Spleen (tissue), 11 donors: Measurements from ENCODE around the gene CYB561D1. TPM values are rescaled to one million over a fixed set of nuclear protein-coding genes. Genes with fewer than 3 reads are reported as not detected.

ENCODE experiments used
- DNase-seq: peaks from one replicate; pipeline ENCODE4 v3.0.0-alpha.2; 2020
- H3K27ac ChIP-seq, 8 donors: fragments of 200-600 bp; sonication (generic) in 7 of 8; 1 replicate in 4 of 8; 2 replicates in 4 of 8; pipeline versions ENCODE4 v1.5.0 to v1.8.0; 2016 to 2021; ENCODE audit warnings: inconsistent platforms in 4 of 8, mild to moderate bottlenecking in 4 of 8, moderate library complexity in 1 of 8
- H3K27me3 ChIP-seq, 7 donors: fragments of 200-600 bp; sonication (generic) in 6 of 7; replicated peaks in 1 of 7; 1 replicate in 4 of 7; 2 replicates in 3 of 7; pipeline versions ENCODE4 v1.5.0 to v1.8.0; 2016 to 2021; ENCODE audit warnings: inconsistent platforms in 3 of 7, mild to moderate bottlenecking in 1 of 7
- H3K36me3 ChIP-seq, 6 donors: fragments of 200-600 bp; sonication (generic) in 5 of 6; 1 replicate in 4 of 6; 2 replicates in 2 of 6; pipeline versions ENCODE4 v1.5.0 to v1.8.0; 2016 to 2021; ENCODE audit warnings: inconsistent platforms in 2 of 6
- H3K4me1 ChIP-seq, 6 donors: fragments of 200-600 bp; sonication (generic) in 5 of 6; 1 replicate in 3 of 6; 2 replicates in 3 of 6; pipeline versions ENCODE4 v1.5.0 to v1.8.0; 2016 to 2021; ENCODE audit warnings: inconsistent platforms in 3 of 6
- H3K4me3 ChIP-seq, 8 donors: fragments of 200-600 bp; sonication (generic) in 7 of 8; 1 replicate in 4 of 8; 2 replicates in 4 of 8; pipeline versions ENCODE4 v1.5.0 to v1.8.0; 2016 to 2021; ENCODE audit warnings: inconsistent platforms in 4 of 8, mild to moderate bottlenecking in 4 of 8, moderate library complexity in 2 of 8
- H3K9me3 ChIP-seq, 8 donors: fragments of 200-600 bp; sonication (generic) in 7 of 8; 1 replicate in 4 of 8; 2 replicates in 4 of 8; pipeline versions ENCODE4 v1.5.0 to v1.8.0; 2016 to 2021; ENCODE audit warnings: inconsistent platforms in 4 of 8
- POLR2A ChIP-seq, 3 donors: fragments of 450-650 bp; IDR thresholded peaks; one replicate each; pipeline ENCODE4 v1.5.1; 2017; ENCODE audit warnings: antibody characterized with exemption in 3 of 3, mild to moderate bottlenecking in 1 of 3
- POLR2AphosphoS5 ChIP-seq, 3 donors: sonication (generic); formaldehyde crosslinking; IDR thresholded peaks; one replicate each; pipeline ENCODE4 v1.5.1; 2017; ENCODE audit warnings: antibody characterized with exemption in 3 of 3
- WGBS, 5 donors: extraction: QIAGEN DNeasy Blood & Tissue Kit in 3 of 5; methylation state at CpG; one replicate each; pipeline versions ENCODE4 v1.1.5 to v1.1.7; 2013 to 2018; 5-methylcytosine and 5-hydroxymethylcytosine counted together
- intact Hi-C: fragments of 100-400 bp; cut with DNase I; formaldehyde crosslinking; loops from one replicate; pipeline ENCODE4 v1.15.0; 2023; ENCODE audit warnings: low total_unique reads
- polyA plus RNA-seq, 3 donors: library from polyadenylated mRNA; stranded (reverse); fragments of 200-250 nt; gene quantifications; one replicate each; pipeline ENCODE4 v1.2.1, GENCODE V29; 2013
- total RNA-seq, 7 donors: library from RNA; depleted of rRNA in 3 of 7; stranded (reverse); fragments of >200 nt in 3 of 7; fragmentation: NEBNext Ultra II Directional in 4 of 7; extraction: Animal tissue kit (Norgen Biotek cat#: 25700) in 4 of 7; gene quantifications; one replicate each; pipeline versions ENCODE4 v1.1.0 to v1.2.1, GENCODE V29; 2016 to 2021
- TF ChIP-seq, protein P1 (sequence below), 11 experiments: fragments of 200-600 bp in 7 of 11; fragments of 450-650 bp in 4 of 11; sonication (generic) in 4 of 11; IDR thresholded peaks in 8 of 11; conservative IDR thresholded peaks in 3 of 11; 1 replicate in 7 of 11; 2 replicates in 4 of 11; pipeline versions ENCODE4 v1.4.0 to v1.8.0; 2016 to 2021; ENCODE audit warnings: antibody characterized with exemption in 11 of 11, inconsistent platforms in 4 of 11, mild to moderate bottlenecking in 1 of 11
- donor health status: healthy with polysubstance abuse.
- donor health status: DM: no; HTN: no; CAD: no; lungs with moderate emphysema.
- donor health status: DM: no; HTN: no; CAD: no.
- donor health status: Bipolar disorder and iron deficiency.
- donor health status: healthy.
- donor health status: DM: no; HTN: no; CAD: no.
- donor health status: DM: yes; HTN: yes; CAD: no.

Gene CYB561D1
- total and polyA plus RNA-seq, 10 donors = 4.5 to 17.6 (median 11.9) TPM

DNA sequence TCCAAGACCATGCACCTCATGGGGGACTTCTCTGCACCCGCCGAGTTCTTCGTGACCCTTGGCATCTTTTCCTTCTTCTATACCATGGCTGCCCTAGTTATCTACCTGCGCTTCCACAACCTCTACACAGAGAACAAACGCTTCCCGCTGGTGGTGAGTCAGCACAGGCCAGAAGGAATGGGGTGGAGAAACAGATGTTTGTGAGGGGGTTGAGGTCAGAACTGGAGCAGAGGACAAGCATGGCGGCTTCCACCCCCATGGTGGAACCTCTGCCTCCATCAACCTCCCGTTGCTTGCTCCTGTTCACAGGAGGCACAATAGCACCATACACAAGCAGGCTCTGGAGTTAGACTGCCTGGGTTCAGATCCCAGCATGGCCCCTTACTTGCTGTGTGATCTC is 17.1 kb upstream of the CYB561D1 start:
- Histone ChIP-seq H3K27ac (no peak overlapping the region), H3K27me3 (peaks cover 0 to 54% (median 0%) of the 10 kb centered on the region in 7 donors), H3K9me3 (no peaks in the 10 kb centered on the region), H3K4me1 (no peaks in the 10 kb centered on the region), H3K4me3 (no peak overlapping the region), H3K36me3 (no peaks in the 10 kb centered on the region)
- 88 to 93% (median 90%) methylated on average over 8 of the region's 8 CpGs for WGBS, 5 donors
- no peak for DNase-seq
- TF ChIP-seq, protein P1, sequence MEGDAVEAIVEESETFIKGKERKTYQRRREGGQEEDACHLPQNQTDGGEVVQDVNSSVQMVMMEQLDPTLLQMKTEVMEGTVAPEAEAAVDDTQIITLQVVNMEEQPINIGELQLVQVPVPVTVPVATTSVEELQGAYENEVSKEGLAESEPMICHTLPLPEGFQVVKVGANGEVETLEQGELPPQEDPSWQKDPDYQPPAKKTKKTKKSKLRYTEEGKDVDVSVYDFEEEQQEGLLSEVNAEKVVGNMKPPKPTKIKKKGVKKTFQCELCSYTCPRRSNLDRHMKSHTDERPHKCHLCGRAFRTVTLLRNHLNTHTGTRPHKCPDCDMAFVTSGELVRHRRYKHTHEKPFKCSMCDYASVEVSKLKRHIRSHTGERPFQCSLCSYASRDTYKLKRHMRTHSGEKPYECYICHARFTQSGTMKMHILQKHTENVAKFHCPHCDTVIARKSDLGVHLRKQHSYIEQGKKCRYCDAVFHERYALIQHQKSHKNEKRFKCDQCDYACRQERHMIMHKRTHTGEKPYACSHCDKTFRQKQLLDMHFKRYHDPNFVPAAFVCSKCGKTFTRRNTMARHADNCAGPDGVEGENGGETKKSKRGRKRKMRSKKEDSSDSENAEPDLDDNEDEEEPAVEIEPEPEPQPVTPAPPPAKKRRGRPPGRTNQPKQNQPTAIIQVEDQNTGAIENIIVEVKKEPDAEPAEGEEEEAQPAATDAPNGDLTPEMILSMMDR (IDR thresholded peaks at IDR 0.05 in 8 of 11, conservative IDR thresholded peaks at IDR 0.05 in 3 of 11) = no peak
- no peak for TF ChIP-seq POLR2A (IDR thresholded peaks at IDR 0.05)
- no peak for TF ChIP-seq POLR2AphosphoS5 (IDR thresholded peaks at IDR 0.05)
- intact Hi-C loops = no loop called here

DNA sequence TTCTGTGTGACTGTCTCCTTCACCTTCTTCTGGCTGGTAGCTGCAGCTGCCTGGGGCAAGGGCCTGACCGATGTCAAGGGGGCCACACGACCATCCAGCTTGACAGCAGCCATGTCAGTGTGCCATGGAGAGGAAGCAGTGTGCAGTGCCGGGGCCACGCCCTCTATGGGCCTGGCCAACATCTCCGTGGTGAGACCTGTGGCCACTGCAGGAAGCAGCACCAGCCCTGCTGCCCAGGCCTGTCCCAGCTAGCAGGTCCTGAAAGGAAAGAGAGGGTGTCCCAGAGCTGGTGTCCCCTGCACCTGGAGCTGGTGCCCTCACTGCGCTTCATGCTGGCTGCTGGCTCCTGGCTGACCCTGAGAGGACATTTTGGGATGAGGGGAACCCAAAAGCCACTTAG is 16.1 kb upstream of the CYB561D1 start:
- H3K36me3 ChIP-seq = no peaks in the 10 kb centered on the region
- WGBS, 5 donors = 49 to 81% (median 64%) methylated on average over 5 to 6 of the region's 6 CpGs
- peaks cover 0 to 8% (median 1%) of the 10 kb centered on the region in 6 donors for H3K4me1 ChIP-seq
- intact Hi-C loops = no loop called here
- no peaks in the 10 kb centered on the region for H3K9me3 ChIP-seq
- peaks cover 0 to 45% (median 0%) of the 10 kb centered on the region in 7 donors for H3K27me3 ChIP-seq
- TF ChIP-seq POLR2AphosphoS5 (IDR thresholded peaks at IDR 0.05) (no peak), POLR2A (IDR thresholded peaks at IDR 0.05) (no peak)
- TF ChIP-seq, protein P1 (IDR thresholded peaks at IDR 0.05 in 8 of 11, conservative IDR thresholded peaks at IDR 0.05 in 3 of 11) = no peak
- no peak for DNase-seq
- no peak overlapping the region for H3K4me3 ChIP-seq
- H3K27ac ChIP-seq = no peak overlapping the region

DNA sequence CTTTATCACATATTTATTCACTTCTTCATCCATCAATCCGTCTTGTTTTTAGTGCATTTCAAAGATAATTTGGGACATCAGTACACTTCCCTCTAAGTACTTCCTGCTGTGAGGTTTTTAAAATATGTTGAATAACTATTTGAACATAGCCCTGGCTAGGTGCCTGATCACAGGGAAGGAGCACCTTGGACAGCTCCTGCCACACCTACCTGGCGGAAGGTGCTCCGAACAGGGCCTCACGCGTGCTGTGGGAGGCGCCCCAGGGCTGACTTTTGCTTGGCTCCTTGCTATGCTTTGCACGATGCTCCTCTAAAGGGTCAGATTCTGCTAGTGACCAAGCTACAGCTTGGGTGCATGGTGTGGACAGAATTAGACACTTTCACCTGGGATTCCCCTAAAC is 15.1 kb upstream of the CYB561D1 start:
- Histone ChIP-seq H3K27ac (no peak overlapping the region), H3K36me3 (no peaks in the 10 kb centered on the region), H3K27me3 (peaks cover 0 to 38% (median 0%) of the 10 kb centered on the region in 7 donors), H3K4me3 (no peak overlapping the region), H3K9me3 (no peaks in the 10 kb centered on the region), H3K4me1 (peaks cover 0 to 15% (median 8%) of the 10 kb centered on the region in 6 donors)
- 13 to 29% (median 16%) methylated on average over 7 of the region's 7 CpGs for WGBS, 5 donors
- DNase-seq = no peak
- TF ChIP-seq POLR2A (IDR thresholded peaks at IDR 0.05) (no peak), POLR2AphosphoS5 (IDR thresholded peaks at IDR 0.05) (no peak)
- TF ChIP-seq, protein P1 (IDR thresholded peaks at IDR 0.05 in 8 of 11, conservative IDR thresholded peaks at IDR 0.05 in 3 of 11) = no peak
- intact Hi-C loops = no loop called here

DNA sequence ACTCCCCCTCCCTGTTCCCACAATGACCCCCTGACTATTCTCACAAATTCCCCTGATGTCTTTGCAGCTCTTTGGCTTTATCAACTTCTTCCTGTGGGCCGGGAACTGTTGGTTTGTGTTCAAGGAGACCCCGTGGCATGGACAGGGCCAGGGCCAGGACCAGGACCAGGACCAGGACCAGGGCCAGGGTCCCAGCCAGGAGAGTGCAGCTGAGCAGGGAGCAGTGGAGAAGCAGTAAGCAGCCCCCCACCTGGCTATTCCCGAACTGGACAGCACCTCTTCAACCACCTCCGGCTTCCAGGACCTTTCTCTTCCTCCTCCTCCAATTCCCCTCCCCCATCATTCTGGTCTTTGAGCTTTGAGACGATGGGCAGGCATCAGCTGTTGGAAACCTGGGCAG is 14.6 kb upstream of the CYB561D1 start:
- TF ChIP-seq POLR2A (IDR thresholded peaks at IDR 0.05) = no peak
- TF ChIP-seq, protein P1 (IDR thresholded peaks at IDR 0.05 in 8 of 11, conservative IDR thresholded peaks at IDR 0.05 in 3 of 11) = no peak
- TF ChIP-seq POLR2AphosphoS5 (IDR thresholded peaks at IDR 0.05) = no peak
- WGBS, 5 donors = 61 to 67% (median 64%) methylated on average over 5 of the region's 5 CpGs
- intact Hi-C loops = no loop called here
- Histone ChIP-seq H3K36me3 (no peaks in the 10 kb centered on the region), H3K27ac (no peak overlapping the region), H3K9me3 (no peaks in the 10 kb centered on the region), H3K4me1 (peaks cover 0 to 18% (median 10%) of the 10 kb centered on the region in 6 donors), H3K27me3 (peaks cover 0 to 38% (median 0%) of the 10 kb centered on the region in 7 donors), H3K4me3 (no peak overlapping the region)
- no peak for DNase-seq
